Testis (tissue), 3 donors: ENCODE data around the gene PPP1R13L. TPM values are rescaled to one million over a fixed set of nuclear protein-coding genes. Genes with fewer than 3 reads are reported as not detected.

ENCODE experiments used
- DNase-seq: peaks from one replicate; pipeline ENCODE4 v3.0.0-alpha.2; 2019
- H3K27ac ChIP-seq, 2 donors: fragments of 200-600 bp; sonication (generic); one replicate each; pipeline ENCODE4 v1.5.1; 2019
- H3K27me3 ChIP-seq: fragments of 200-600 bp; sonication (generic); one replicate; pipeline ENCODE4 v1.5.1; 2019
- H3K36me3 ChIP-seq: fragments of 200-600 bp; sonication (generic); one replicate; pipeline ENCODE4 v1.5.1; 2017; ENCODE audit warnings: low read depth; ENCODE audit errors: missing control alignments
- H3K4me1 ChIP-seq: fragments of 200-600 bp; sonication (generic); one replicate; pipeline ENCODE4 v1.5.1; 2019
- H3K4me3 ChIP-seq, 2 donors: fragments of 200-600 bp; sonication (generic); one replicate each; pipeline ENCODE4 v1.5.1; 2017 to 2019
- H3K9me3 ChIP-seq: fragments of 200-600 bp; sonication (generic); one replicate; pipeline ENCODE4 v1.5.1; 2017
- POLR2A ChIP-seq: fragments of 450-650 bp; IDR thresholded peaks from one replicate; pipeline ENCODE4 v1.6.1; 2017; ENCODE audit warnings: antibody characterized with exemption, mild to moderate bottlenecking, moderate library complexity
- WGBS, 2 donors: methylation state at CpG; one replicate each; pipeline ENCODE4 v1.1.5; 2018; 5-methylcytosine and 5-hydroxymethylcytosine counted together
- intact Hi-C: fragments of 100-400 bp; cut with DNase I; formaldehyde crosslinking; loops from one replicate; pipeline ENCODE4 v1.15.1; 2023; ENCODE audit warnings: low total_unique reads
- polyA plus RNA-seq: library from polyadenylated mRNA; stranded (reverse); fragments of 350-450 nt; fragmentation: Illumina TruSeq; extraction: RNeasy Lipid Tissue Mini Kit (QIAGEN cat#74804); gene quantifications from one replicate; pipeline ENCODE4 v1.2.3, GENCODE V29; 2014; ENCODE audit warnings: low read depth, low replicate concordance; ENCODE audit not compliant: insufficient read depth
- total RNA-seq, 2 donors: library from RNA; depleted of rRNA; stranded (reverse); fragments of >200 nt; gene quantifications; one replicate each; pipeline ENCODE4 v1.2.3, GENCODE V29; 2016
- TF ChIP-seq, protein P1 (sequence below), 3 experiments: fragments of 450-650 bp in 2 of 3; fragments of 200-600 bp in 1 of 3; sonication (generic) in 1 of 3; IDR thresholded peaks; one replicate each; pipeline ENCODE4 v1.5.1; 2016 to 2019; ENCODE audit warnings: antibody characterized with exemption in 3 of 3, mild to moderate bottlenecking in 2 of 3, moderate library complexity in 1 of 3

The PPP1R13L gene
- total and polyA plus RNA-seq, 3 donors from 2014 or later: 9.7 to 13.3 (median 12.2) TPM

DNA sequence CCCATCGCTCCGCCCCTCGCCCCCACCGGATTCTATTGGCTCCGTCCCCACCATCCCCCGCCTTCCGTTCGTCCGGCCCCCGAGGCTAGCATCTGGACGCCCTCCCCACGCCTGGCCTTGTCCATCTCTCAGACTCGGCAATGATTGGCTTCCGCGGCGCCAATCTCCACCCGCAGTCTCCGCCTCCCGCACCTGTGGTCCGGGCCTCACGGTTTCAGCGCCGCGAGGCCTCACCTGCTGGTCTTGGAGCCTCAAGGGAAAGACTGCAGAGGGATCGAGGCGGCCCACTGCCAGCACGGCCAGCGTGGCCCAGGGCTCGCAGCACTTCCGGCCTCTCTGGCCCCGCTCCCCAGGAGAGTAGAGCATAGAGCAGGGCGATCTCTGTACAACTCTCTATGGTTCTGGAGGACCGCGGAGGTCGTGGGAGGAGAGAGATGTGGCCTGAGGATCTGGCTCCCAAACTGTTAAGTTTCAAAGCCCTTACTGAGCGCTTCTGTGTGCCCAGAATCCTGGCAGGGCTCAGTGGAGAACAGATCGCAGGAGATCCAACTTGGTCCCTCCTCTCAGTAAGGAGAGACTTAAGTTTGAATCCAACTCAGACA lies 18.8 kb upstream of the PPP1R13L start, which contains the start of gene ERCC1:
TSS of gene ERCC1 (minus strand) at position 329 of the 602 bp plus-strand sequence. CDS start 543 bp downstream, outside the sequence.
- intact Hi-C loops: no loop called here
- peak; percentile 98 for DNase-seq
- TF ChIP-seq, protein P1, sequence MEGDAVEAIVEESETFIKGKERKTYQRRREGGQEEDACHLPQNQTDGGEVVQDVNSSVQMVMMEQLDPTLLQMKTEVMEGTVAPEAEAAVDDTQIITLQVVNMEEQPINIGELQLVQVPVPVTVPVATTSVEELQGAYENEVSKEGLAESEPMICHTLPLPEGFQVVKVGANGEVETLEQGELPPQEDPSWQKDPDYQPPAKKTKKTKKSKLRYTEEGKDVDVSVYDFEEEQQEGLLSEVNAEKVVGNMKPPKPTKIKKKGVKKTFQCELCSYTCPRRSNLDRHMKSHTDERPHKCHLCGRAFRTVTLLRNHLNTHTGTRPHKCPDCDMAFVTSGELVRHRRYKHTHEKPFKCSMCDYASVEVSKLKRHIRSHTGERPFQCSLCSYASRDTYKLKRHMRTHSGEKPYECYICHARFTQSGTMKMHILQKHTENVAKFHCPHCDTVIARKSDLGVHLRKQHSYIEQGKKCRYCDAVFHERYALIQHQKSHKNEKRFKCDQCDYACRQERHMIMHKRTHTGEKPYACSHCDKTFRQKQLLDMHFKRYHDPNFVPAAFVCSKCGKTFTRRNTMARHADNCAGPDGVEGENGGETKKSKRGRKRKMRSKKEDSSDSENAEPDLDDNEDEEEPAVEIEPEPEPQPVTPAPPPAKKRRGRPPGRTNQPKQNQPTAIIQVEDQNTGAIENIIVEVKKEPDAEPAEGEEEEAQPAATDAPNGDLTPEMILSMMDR (IDR thresholded peaks at IDR 0.05): no peak
- TF ChIP-seq POLR2A: peak; percentile 18
- Histone ChIP-seq H3K9me3 (no peaks in the 10 kb centered on the region), H3K4me1 (peaks cover 16% of the 10 kb centered on the region), H3K4me3 (peak within 1 kb of the TSS; percentile 65 to 81), H3K36me3 (no peaks in the 10 kb centered on the region), H3K27ac (peak within 1 kb of the TSS; percentile 91 to 92), H3K27me3 (no peaks in the 10 kb centered on the region)
- WGBS, 2 donors: 0 to 1% methylated on average over 30 to 37 of the region's 37 CpGs

DNA sequence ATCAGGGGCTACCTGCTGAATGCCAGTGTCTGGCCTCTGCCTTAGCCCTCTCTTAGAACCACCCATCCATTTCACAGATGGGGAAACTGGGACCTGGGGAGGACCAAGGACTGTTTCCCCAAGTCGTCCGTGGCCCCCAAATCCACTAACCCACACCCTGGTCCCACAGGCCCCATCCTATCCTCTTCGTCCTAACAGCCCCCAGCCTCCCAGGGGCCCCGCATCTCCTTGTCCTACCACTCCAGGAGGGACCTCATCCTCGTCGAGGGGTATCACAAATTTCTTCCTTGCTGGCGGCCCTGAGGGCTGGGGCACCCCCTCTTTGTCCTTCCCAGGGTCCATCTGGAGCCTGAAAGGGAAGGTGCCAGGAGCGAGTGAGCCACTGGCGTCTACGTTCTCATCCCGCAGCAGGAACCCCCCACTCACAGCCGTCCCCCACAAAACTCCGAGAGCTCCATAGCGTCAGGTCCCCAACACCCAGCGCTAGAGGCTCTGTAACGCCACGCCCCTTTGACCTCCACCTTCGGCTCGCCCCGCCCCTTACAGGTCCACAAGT lies 18.2 kb upstream of the PPP1R13L start:
- H3K36me3 ChIP-seq: no peaks in the 10 kb centered on the region
- peak overlapping the region; percentile 91 to 92 for H3K27ac ChIP-seq
- peak overlapping the region; percentile 65 to 81 for H3K4me3 ChIP-seq
- H3K4me1 ChIP-seq: peaks cover 16% of the 10 kb centered on the region
- H3K9me3 ChIP-seq: no peaks in the 10 kb centered on the region
- no peak for DNase-seq
- intact Hi-C loops: no loop called here
- 7% methylated on average over 20 of the region's 20 CpGs for WGBS, 2 donors
- TF ChIP-seq POLR2A: no peak
- TF ChIP-seq, protein P1 (IDR thresholded peaks at IDR 0.05): no peak
- H3K27me3 ChIP-seq: no peaks in the 10 kb centered on the region

DNA sequence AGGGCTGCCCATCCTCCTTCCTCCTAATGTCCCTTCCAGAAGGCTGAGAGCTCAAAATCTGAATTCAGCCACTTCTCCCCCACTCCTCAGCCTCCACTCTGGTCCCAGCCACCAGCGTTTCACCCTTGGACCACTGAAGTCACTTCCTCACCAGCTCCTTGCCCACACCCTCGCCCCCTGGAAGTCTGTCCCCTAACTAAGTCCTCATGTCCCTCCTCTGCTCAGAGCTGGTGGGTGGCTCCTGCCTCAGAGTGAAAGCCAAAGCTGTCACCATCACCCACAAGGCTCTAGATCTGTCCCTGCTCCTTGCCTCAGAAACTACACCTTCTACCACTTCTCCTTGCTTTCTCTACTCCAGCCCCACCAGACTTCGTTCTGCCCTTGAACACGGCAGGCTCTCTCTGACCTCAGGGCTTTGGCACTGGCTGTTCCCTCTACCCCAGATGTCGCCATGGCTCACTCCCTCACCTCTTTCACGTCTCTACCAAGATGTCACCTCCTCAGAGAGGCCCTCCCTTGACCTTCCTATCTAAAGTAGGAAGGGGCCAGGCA lies 17.2 kb upstream of the PPP1R13L start:
- H3K27ac ChIP-seq: no peak overlapping the region
- intact Hi-C loops: no loop called here

DNA sequence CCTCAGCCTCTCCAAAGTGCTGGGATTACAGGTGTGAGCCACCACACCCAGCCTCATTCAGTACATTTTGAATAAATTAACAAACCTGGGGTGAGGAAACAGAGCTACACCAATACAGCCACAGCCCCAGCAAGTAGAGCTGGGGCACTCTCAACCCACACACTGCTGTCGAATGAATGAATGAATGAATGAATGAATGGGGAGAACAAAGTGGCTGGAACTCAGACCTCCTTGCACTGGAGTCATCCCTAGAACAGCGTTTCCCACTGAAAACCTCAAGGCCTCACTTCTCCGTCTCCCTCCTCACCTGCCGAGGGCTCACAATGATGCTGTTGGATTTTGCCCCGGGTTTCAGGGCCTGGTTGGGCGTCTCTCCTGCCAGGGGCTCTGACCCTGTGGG lies 16.0 kb upstream of the PPP1R13L start:
- Histone ChIP-seq H3K36me3 (no peaks in the 10 kb centered on the region), H3K4me3 (no peak overlapping the region), H3K27me3 (no peaks in the 10 kb centered on the region), H3K4me1 (peaks cover 16% of the 10 kb centered on the region), H3K27ac (no peak overlapping the region), H3K9me3 (no peaks in the 10 kb centered on the region)
- intact Hi-C loops: no loop called here
- TF ChIP-seq, protein P1 (IDR thresholded peaks at IDR 0.05): no peak
- TF ChIP-seq POLR2A: no peak
- 90 to 95% methylated on average over 3 to 6 of the region's 6 CpGs for WGBS, 2 donors
- DNase-seq: no peak

More for the DNA sequence above, 17.2 kb upstream of the PPP1R13L start:
- no peaks in the 10 kb centered on the region for H3K36me3 ChIP-seq
- TF ChIP-seq, protein P1 (IDR thresholded peaks at IDR 0.05): no peak
- TF ChIP-seq POLR2A: no peak
- peaks cover 16% of the 10 kb centered on the region for H3K4me1 ChIP-seq
- H3K9me3 ChIP-seq: no peaks in the 10 kb centered on the region
- H3K4me3 ChIP-seq: no peak overlapping the region
- H3K27me3 ChIP-seq: no peaks in the 10 kb centered on the region
- 60 to 75% methylated on average over 6 of the region's 6 CpGs for WGBS, 2 donors
- no peak for DNase-seq
